ENCODE data around the gene TSEN54. TPM values are rescaled to one million over a fixed set of nuclear protein-coding genes. Genes with fewer than 3 reads are reported as not detected.

TSEN54 gene
- total RNA-seq, 6 experiments from 2014 or later: 8.5 to 13.6 (median 10.2) TPM

GRCh38 chr17:75503976-75504346 is 12.4 kb upstream of the TSEN54 start:
- H3K36me3 ChIP-seq: peaks cover 0 to 10% (median 5%) of the 10 kb centered on the region in 4 donors
- intact Hi-C loops (cut with DNase I): loop anchor here in 1 of 2 donors (10.0 kb wide), 1 partner anchor 69 kb away; no protein-coding TSS in a partner anchor
- ATAC-seq: peak in 1 of 4 donors; percentile 1

GRCh38 chr17:75504347-75505151 is 11.8 kb upstream of the TSEN54 start:
- Histone ChIP-seq H3K4me3 (no peak overlapping the region), H3K27ac (peak overlapping the region in 1 of 3 donors; percentile 13)
- DNase-seq: peak; percentile 86 to 89 (median 88)

More at GRCh38 chr17:75503976-75504346, 12.4 kb upstream of the TSEN54 start:
- TF ChIP-seq CTCF (IDR thresholded peaks at IDR 0.05): no peak
- TF ChIP-seq POLR2A (IDR thresholded peaks at IDR 0.05): no peak
- Histone ChIP-seq H3K9me3 (no peaks in the 10 kb centered on the region), H3K27ac (peak overlapping the region in 1 of 3 donors; percentile 13), H3K4me3 (no peak overlapping the region), H3K4me1 (peaks cover 0 to 13% (median 5%) of the 10 kb centered on the region in 4 donors), H3K27me3 (no peaks in the 10 kb centered on the region)
- peak in 1 of 3 donors; percentile 24 for DNase-seq
- WGBS (ENCODE audit: insufficient coverage, low coverage, low lambda C conversion rate, missing lambda C conversion rate): 42% methylated on average over 8 of the region's 13 CpGs

GRCh38 chr17:75505152-75505409 is 11.2 kb upstream of the TSEN54 start:
- peaks cover 0 to 13% (median 5%) of the 10 kb centered on the region in 4 donors for H3K4me1 ChIP-seq
- DNase-seq: peak in 1 of 3 donors; percentile 25
- no peaks in the 10 kb centered on the region for H3K27me3 ChIP-seq
- WGBS (ENCODE audit: insufficient coverage, low coverage, low lambda C conversion rate, missing lambda C conversion rate): no CpG with 5 or more reads among the region's 4 CpGs
- TF ChIP-seq POLR2A (IDR thresholded peaks at IDR 0.05) (no peak), CTCF (IDR thresholded peaks at IDR 0.05) (no peak)
- ATAC-seq: no peak
- H3K36me3 ChIP-seq: peaks cover 0 to 10% (median 5%) of the 10 kb centered on the region in 4 donors
- no peaks in the 10 kb centered on the region for H3K9me3 ChIP-seq
- no peak overlapping the region for H3K27ac ChIP-seq
- intact Hi-C loops (cut with DNase I): loop anchor here in 1 of 2 donors (10.0 kb wide), 1 partner anchor 70 kb away; no protein-coding TSS in a partner anchor
- H3K4me3 ChIP-seq: no peak overlapping the region

More at GRCh38 chr17:75504347-75505151, 11.8 kb upstream of the TSEN54 start:
- H3K27me3 ChIP-seq: no peaks in the 10 kb centered on the region
- 49% methylated on average over 9 of the region's 32 CpGs for WGBS (ENCODE audit: insufficient coverage, low coverage, low lambda C conversion rate, missing lambda C conversion rate)
- H3K36me3 ChIP-seq: peaks cover 0 to 10% (median 5%) of the 10 kb centered on the region in 4 donors
- no peaks in the 10 kb centered on the region for H3K9me3 ChIP-seq
- ATAC-seq: peak; percentile 78 to 82 (median 80)
- no peak for TF ChIP-seq POLR2A (IDR thresholded peaks at IDR 0.05)
- TF ChIP-seq CTCF (IDR thresholded peaks at IDR 0.05): peak; percentile 67 to 83 (median 78)
- intact Hi-C loops (cut with DNase I): loop anchor here in 1 of 2 donors (10.0 kb wide), 1 partner anchor 70 kb away; no protein-coding TSS in a partner anchor
- H3K4me1 ChIP-seq: peaks cover 0 to 13% (median 5%) of the 10 kb centered on the region in 4 donors

GRCh38 chr17:75505640-75506039 is 10.7 kb upstream of the TSEN54 start:
- no peak for TF ChIP-seq POLR2A (IDR thresholded peaks at IDR 0.05)
- TF ChIP-seq CTCF (IDR thresholded peaks at IDR 0.05): no peak
- Histone ChIP-seq H3K36me3 (peaks cover 0 to 10% (median 3%) of the 10 kb centered on the region in 4 donors), H3K27ac (no peak overlapping the region), H3K9me3 (no peaks in the 10 kb centered on the region), H3K4me3 (no peak overlapping the region), H3K4me1 (peaks cover 0 to 13% (median 5%) of the 10 kb centered on the region in 4 donors), H3K27me3 (no peaks in the 10 kb centered on the region)
- DNase-seq (peak in 1 of 3 donors; percentile 43), ATAC-seq (no peak)
- WGBS (ENCODE audit: insufficient coverage, low coverage, low lambda C conversion rate, missing lambda C conversion rate): 79% methylated on average over 7 of the region's 15 CpGs
- intact Hi-C loops (cut with DNase I): loop anchor here in 1 of 2 donors (10.0 kb wide), 1 partner anchor 71 kb away; no protein-coding TSS in a partner anchor
